ENCODE results near the gene SNX30. TPM values are rescaled to one million over a fixed set of nuclear protein-coding genes. Genes with fewer than 3 reads are reported as not detected.
A peak's percentile ranks its signal among the peaks of the same experiment; 100 is the strongest.

The SNX30 gene
- total and polyA plus RNA-seq, 2 donors from 2014 or later: 7.9 to 22.9 TPM

- no peaks in the 10 kb centered on the region for H3K36me3 ChIP-seq (ENCODE audit: control insufficient read depth in 2 of 3, insufficient read depth in 3 of 3, low read length in 3 of 3)
- H3K27me3 ChIP-seq (ENCODE audit: control insufficient read depth, insufficient read depth, low read length): no peaks in the 10 kb centered on the region
- intact Hi-C loops (cut with DNase I): no loop called here
- H3K27ac ChIP-seq (ENCODE audit: low read depth in 2 of 2, low read length in 2 of 2): no peak overlapping the region
- FAIRE-seq (no peak), DNase-seq (no peak)
- H3K9me3 ChIP-seq (ENCODE audit: control insufficient read depth in 2 of 3, insufficient read depth in 1 of 3, low read length in 3 of 3): no peaks in the 10 kb centered on the region
- H3K4me1 ChIP-seq (ENCODE audit: control insufficient read depth in 2 of 3, insufficient read depth in 2 of 3, low read depth in 1 of 3, low read length in 3 of 3): peaks cover 0 to 8% (median 7%) of the 10 kb centered on the region in 3 donors
- no peak overlapping the region for H3K9ac ChIP-seq (ENCODE audit: low read length in 3 of 3)
- no peak overlapping the region for H3K4me3 ChIP-seq (ENCODE audit: low read length in 3 of 3)
- TF ChIP-seq CTCF (IDR thresholded peaks at IDR 0.05; ENCODE audit: borderline replicate concordance, extremely low read depth, insufficient read depth): no peak
These were observed 45.4 kb downstream of the SNX30 start for GRCh38 chr9:112795921-112796320.

- H3K9me3 ChIP-seq (ENCODE audit: control insufficient read depth in 2 of 3, insufficient read depth in 1 of 3, low read length in 3 of 3): no peaks in the 10 kb centered on the region
- H3K27ac ChIP-seq (ENCODE audit: low read depth in 2 of 2, low read length in 2 of 2): no peak overlapping the region
- no peak overlapping the region for H3K9ac ChIP-seq (ENCODE audit: low read length in 3 of 3)
- intact Hi-C loops (cut with DNase I): no loop called here
- no peak for FAIRE-seq
- H3K4me1 ChIP-seq (ENCODE audit: control insufficient read depth in 2 of 3, insufficient read depth in 2 of 3, low read depth in 1 of 3, low read length in 3 of 3): peaks cover 0 to 8% (median 4%) of the 10 kb centered on the region in 3 donors
- no peak for DNase-seq
- H3K36me3 ChIP-seq (ENCODE audit: control insufficient read depth in 2 of 3, insufficient read depth in 3 of 3, low read length in 3 of 3): no peaks in the 10 kb centered on the region
- H3K27me3 ChIP-seq (ENCODE audit: control insufficient read depth, insufficient read depth, low read length): no peaks in the 10 kb centered on the region
- H3K4me3 ChIP-seq (ENCODE audit: low read length in 3 of 3): no peak overlapping the region
- no peak for TF ChIP-seq CTCF (IDR thresholded peaks at IDR 0.05; ENCODE audit: borderline replicate concordance, extremely low read depth, insufficient read depth)
These were observed 45.9 kb downstream of the SNX30 start for GRCh38 chr9:112796485-112796884.

GRCh38 chr9:112809351-112809848, 58.8 kb downstream of the SNX30 start:
- Histone ChIP-seq H3K4me3 (ENCODE audit: low read length in 3 of 3) (no peak overlapping the region), H3K9ac (ENCODE audit: low read length in 3 of 3) (no peak overlapping the region), H3K36me3 (ENCODE audit: control insufficient read depth in 2 of 3, insufficient read depth in 3 of 3, low read length in 3 of 3) (peaks cover 0 to 3% (median 2%) of the 10 kb centered on the region in 3 donors), H3K4me1 (ENCODE audit: control insufficient read depth in 2 of 3, insufficient read depth in 2 of 3, low read depth in 1 of 3, low read length in 3 of 3) (peaks cover 0 to 4% (median 0%) of the 10 kb centered on the region in 3 donors), H3K27me3 (ENCODE audit: control insufficient read depth, insufficient read depth, low read length) (no peaks in the 10 kb centered on the region), H3K27ac (ENCODE audit: low read depth in 2 of 2, low read length in 2 of 2) (no peak overlapping the region), H3K9me3 (ENCODE audit: control insufficient read depth in 2 of 3, insufficient read depth in 1 of 3, low read length in 3 of 3) (no peaks in the 10 kb centered on the region)
- TF ChIP-seq CTCF (IDR thresholded peaks at IDR 0.05; ENCODE audit: borderline replicate concordance, extremely low read depth, insufficient read depth): no peak
- intact Hi-C loops (cut with DNase I): no loop called here
- DNase-seq: peak in 2 of 5 donors; percentile 9 to 18
- no peak for FAIRE-seq

GRCh38 chr9:112809906-112810305, 59.3 kb downstream of the SNX30 start:
- no peaks in the 10 kb centered on the region for H3K36me3 ChIP-seq (ENCODE audit: control insufficient read depth in 2 of 3, insufficient read depth in 3 of 3, low read length in 3 of 3)
- FAIRE-seq (no peak), DNase-seq (peak in 1 of 5 donors; percentile 8)
- H3K27me3 ChIP-seq (ENCODE audit: control insufficient read depth, insufficient read depth, low read length): no peaks in the 10 kb centered on the region
- H3K4me1 ChIP-seq (ENCODE audit: control insufficient read depth in 2 of 3, insufficient read depth in 2 of 3, low read depth in 1 of 3, low read length in 3 of 3): peaks cover 0 to 4% (median 0%) of the 10 kb centered on the region in 3 donors
- H3K9me3 ChIP-seq (ENCODE audit: control insufficient read depth in 2 of 3, insufficient read depth in 1 of 3, low read length in 3 of 3): no peaks in the 10 kb centered on the region
- no peak for TF ChIP-seq CTCF (IDR thresholded peaks at IDR 0.05; ENCODE audit: borderline replicate concordance, extremely low read depth, insufficient read depth)
- no peak overlapping the region for H3K27ac ChIP-seq (ENCODE audit: low read depth in 2 of 2, low read length in 2 of 2)
- no peak overlapping the region for H3K4me3 ChIP-seq (ENCODE audit: low read length in 3 of 3)
- intact Hi-C loops (cut with DNase I): no loop called here
- H3K9ac ChIP-seq (ENCODE audit: low read length in 3 of 3): no peak overlapping the region
